H9 (cell line): ENCODE data around the gene SPNS3. TPM values are rescaled to one million over a fixed set of nuclear protein-coding genes. Genes with fewer than 3 reads are reported as not detected.

Experiments
- DNase-seq: peaks from one replicate; pipeline ENCODE4 v3.0.0-alpha.2; 2017
- H2AFZ ChIP-seq: one replicate; pipeline ENCODE4 v1.6.1; 2013; ENCODE audit warnings: mild to moderate bottlenecking, low read length, control low read depth, moderate library complexity
- H2AK5ac ChIP-seq: 2 replicates; pipeline ENCODE4 v1.6.1; 2013; ENCODE audit warnings: low read length, control low read depth, mixed read lengths; ENCODE audit not compliant: insufficient read length
- H2BK120ac ChIP-seq: one replicate; pipeline ENCODE4 v1.6.1; 2013; ENCODE audit warnings: low read depth, mild to moderate bottlenecking, low read length, control low read depth, inconsistent platforms; ENCODE audit not compliant: poor library complexity, severe bottlenecking
- H2BK12ac ChIP-seq: 2 replicates; pipeline ENCODE4 v1.6.1; 2013; ENCODE audit warnings: low read length, control low read depth, mixed read lengths, low read depth; ENCODE audit not compliant: insufficient read length
- H2BK15ac ChIP-seq: 2 replicates; pipeline ENCODE4 v1.6.1; 2013; ENCODE audit warnings: low read depth, low read length, control low read depth
- H2BK20ac ChIP-seq: one replicate; pipeline ENCODE4 v1.6.1; 2013; ENCODE audit warnings: low read depth, mild to moderate bottlenecking, low read length, control low read depth, inconsistent platforms; ENCODE audit not compliant: poor library complexity, severe bottlenecking
- H2BK5ac ChIP-seq: 2 replicates; pipeline ENCODE4 v1.6.1; 2013; ENCODE audit warnings: low read length, control low read depth, mixed read lengths; ENCODE audit not compliant: insufficient read length
- H3K14ac ChIP-seq: 2 replicates; pipeline ENCODE4 v1.6.1; 2013; ENCODE audit warnings: low read length, control low read depth; ENCODE audit not compliant: insufficient read depth
- H3K18ac ChIP-seq: 2 replicates; pipeline ENCODE4 v1.6.1; 2013; ENCODE audit warnings: low read depth, mild to moderate bottlenecking, mixed read lengths, low read length, control low read depth; ENCODE audit not compliant: insufficient read length
- H3K23ac ChIP-seq: 2 replicates; pipeline ENCODE4 v1.6.1; 2013; ENCODE audit warnings: low read length, control low read depth, mixed read lengths, low read depth; ENCODE audit not compliant: insufficient read length
- H3K23me2 ChIP-seq: 2 replicates; pipeline ENCODE4 v1.6.1; 2013; ENCODE audit warnings: low read depth, mild to moderate bottlenecking, mixed read lengths, low read length, control low read depth; ENCODE audit not compliant: insufficient read length, poor library complexity, severe bottlenecking
- H3K27ac ChIP-seq: 2 replicates; pipeline ENCODE4 v1.5.1; 2013; ENCODE audit warnings: low read length, control low read depth, mixed read lengths, low read depth; ENCODE audit not compliant: insufficient read length
- H3K27me3 ChIP-seq: 2 replicates; pipeline ENCODE4 v1.6.1; 2013; ENCODE audit warnings: low read length, control low read depth, inconsistent platforms; ENCODE audit not compliant: insufficient read depth
- H3K4ac ChIP-seq: 2 replicates; pipeline ENCODE4 v1.6.1; 2013; ENCODE audit warnings: low read depth, mild to moderate bottlenecking, control low read depth, inconsistent platforms, low read length, moderate library complexity
- H3K4me1 ChIP-seq: 2 replicates; pipeline ENCODE4 v1.6.1; 2013; ENCODE audit warnings: low read length, control low read depth, inconsistent platforms; ENCODE audit not compliant: insufficient read depth
- H3K4me2 ChIP-seq: 2 replicates; pipeline ENCODE4 v1.6.1; 2013; ENCODE audit warnings: low read length, control low read depth, mixed read lengths; ENCODE audit not compliant: insufficient read length, insufficient read depth
- H3K56ac ChIP-seq: 2 replicates; pipeline ENCODE4 v1.6.1; 2013; ENCODE audit warnings: low read depth, mild to moderate bottlenecking, mixed read lengths, low read length, control low read depth; ENCODE audit not compliant: insufficient read length
- H3K79me1 ChIP-seq: 2 replicates; pipeline ENCODE4 v1.6.1; 2013; ENCODE audit warnings: low read depth, mild to moderate bottlenecking, moderate library complexity, low read length, control low read depth, inconsistent platforms; ENCODE audit not compliant: insufficient read depth, poor library complexity, severe bottlenecking
- H3K79me2 ChIP-seq: 2 replicates; pipeline ENCODE4 v1.6.1; 2013; ENCODE audit warnings: low read length, control low read depth, inconsistent platforms; ENCODE audit not compliant: insufficient read depth
- H3K9ac ChIP-seq: 2 replicates; pipeline ENCODE4 v1.6.1; 2013; ENCODE audit warnings: low read length, control low read depth, mixed read lengths; ENCODE audit not compliant: insufficient read length; ENCODE audit errors: extremely low read depth
- H3K9me3 ChIP-seq: one replicate; pipeline ENCODE4 v1.6.1; 2013; ENCODE audit warnings: low read depth, low read length, inconsistent platforms; ENCODE audit not compliant: control insufficient read depth
- H3T11ph ChIP-seq: one replicate; pipeline ENCODE4 v1.6.1; 2013; ENCODE audit warnings: mild to moderate bottlenecking, low read length, control low read depth, inconsistent platforms
- H4K20me1 ChIP-seq: one replicate; pipeline ENCODE4 v1.6.1; 2013; ENCODE audit not compliant: control insufficient read depth, insufficient read length, insufficient read depth
- H4K5ac ChIP-seq: 2 replicates; pipeline ENCODE4 v1.6.1; 2013; ENCODE audit warnings: low read depth, mild to moderate bottlenecking, mixed read lengths, low read length, control low read depth; ENCODE audit not compliant: insufficient read length
- H4K8ac ChIP-seq: replicated peaks from 2 replicates; pipeline ENCODE4 v1.6.1; 2013; ENCODE audit warnings: low read length, control low read depth, mixed read lengths, low read depth; ENCODE audit not compliant: insufficient read length
- H4K91ac ChIP-seq: 2 replicates; pipeline ENCODE4 v1.6.1; 2013; ENCODE audit warnings: low read depth, mild to moderate bottlenecking, moderate library complexity, mixed read lengths, low read length, control low read depth; ENCODE audit not compliant: insufficient read length
- H3K27ac Mint-ChIP-seq, 3 experiments: 2 replicates in 2 of 3; 3 replicates in 1 of 3; pipeline ENCODE4 v1.8.0; 2020 to 2021; ENCODE audit warnings: mixed read lengths in 3 of 3, mild to moderate bottlenecking in 1 of 3, moderate library complexity in 1 of 3
- H3K27me3 Mint-ChIP-seq: 2 replicates; pipeline ENCODE4 v1.8.0; 2021; ENCODE audit warnings: low read depth, mild to moderate bottlenecking, moderate library complexity, mixed read lengths
- H3K36me3 Mint-ChIP-seq, 3 experiments: 2 replicates in 2 of 3; 3 replicates in 1 of 3; pipeline ENCODE4 v1.8.0; 2020 to 2021; ENCODE audit warnings: low read depth in 3 of 3, mixed read lengths in 3 of 3; ENCODE audit not compliant: insufficient read depth in 1 of 3
- H3K4me1 Mint-ChIP-seq, 2 experiments: 2 replicates each; pipeline ENCODE4 v1.8.0; 2020; ENCODE audit warnings: mixed read lengths in 2 of 2
- H3K4me3 Mint-ChIP-seq, 2 experiments: 2 replicates in 1 of 2; 3 replicates in 1 of 2; pipeline ENCODE4 v1.8.0; 2020 to 2021; ENCODE audit warnings: mild to moderate bottlenecking in 2 of 2, mixed read lengths in 2 of 2, moderate library complexity in 1 of 2
- H3K9me3 Mint-ChIP-seq, 2 experiments: 2 replicates in 1 of 2; 3 replicates in 1 of 2; pipeline ENCODE4 v1.8.0; 2020; ENCODE audit warnings: mild to moderate bottlenecking in 2 of 2, mixed read lengths in 2 of 2, moderate library complexity in 1 of 2
- WGBS: extraction: QIAGEN DNeasy Blood & Tissue Kit; methylation state at CpG from one replicate; pipeline ENCODE4 v1.1.7; 2013; ENCODE audit warnings: missing lambda C conversion rate, low lambda C conversion rate, mixed read lengths; ENCODE audit not compliant: insufficient read length; ENCODE audit errors: extremely low coverage; 5-methylcytosine and 5-hydroxymethylcytosine counted together
- total RNA-seq: library from RNA; stranded (reverse); gene quantifications from 2 replicates; pipeline ENCODE4 v1.2.1, GENCODE V29; 2021
- TF ChIP-seq, protein P1 (sequence below): fragments of 200-600 bp; sonication (generic); conservative IDR thresholded peaks from 3 replicates; pipeline ENCODE4 v1.8.0; 2021; ENCODE audit warnings: antibody characterized with exemption, mild to moderate bottlenecking

The SPNS3 gene
- total RNA-seq, 1 experiment from 2014 or later = not detected

DNA sequence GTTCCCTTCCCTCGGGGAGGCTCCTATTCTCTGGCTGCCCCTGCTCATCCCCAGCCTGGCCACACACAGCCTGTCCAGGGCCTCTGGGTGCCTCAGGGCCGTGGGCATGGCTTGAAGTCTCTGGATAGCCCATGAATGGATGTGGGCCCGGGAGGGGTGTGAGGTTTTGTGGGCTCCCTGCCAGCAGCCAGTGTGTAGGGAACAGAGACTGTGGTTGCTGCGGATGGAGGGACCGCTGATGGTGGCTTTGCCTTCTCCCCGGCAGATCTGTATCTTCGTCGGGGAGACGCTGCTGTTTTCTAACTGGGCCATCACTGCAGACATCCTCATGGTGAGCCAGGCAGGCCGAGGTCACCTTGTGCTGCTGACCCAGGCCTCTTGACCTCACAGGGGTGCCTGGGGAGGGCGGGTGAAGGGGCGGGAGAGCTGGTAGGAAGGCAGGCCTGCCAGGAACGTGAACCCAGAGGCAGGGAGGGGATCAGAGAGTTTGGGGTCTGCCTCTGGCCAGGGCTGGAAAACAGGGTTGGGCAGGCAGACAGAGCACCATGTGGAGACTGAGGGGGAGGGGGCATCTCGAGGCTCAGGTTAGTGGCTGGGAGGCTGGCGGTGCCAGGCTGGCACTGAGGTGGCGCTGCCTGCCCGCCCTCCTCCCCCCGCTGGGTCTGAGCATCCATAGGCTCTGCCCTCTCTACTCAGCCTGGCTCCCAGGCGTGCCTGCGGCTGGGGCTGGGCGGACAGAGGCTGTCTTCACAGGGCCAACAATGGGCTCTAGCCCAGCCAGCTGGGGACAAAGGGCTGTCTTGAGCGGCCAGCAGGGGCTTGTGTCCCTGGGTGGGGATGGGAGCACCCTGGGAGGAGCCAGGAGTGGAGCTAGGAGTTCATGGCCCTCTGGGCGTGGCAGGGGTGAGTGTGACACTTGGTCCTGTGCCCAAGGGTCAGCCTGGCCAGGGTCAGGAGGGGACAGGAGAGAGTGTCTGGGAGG lies 100.1 kb downstream of the SPNS3 start:
- no peak for DNase-seq
- H3K36me3 Mint-ChIP-seq = peaks cover 0 to 18% (median 4%) of the 10 kb centered on the region in 3 experiments; a peak in 4 of 7 replicates
- Histone ChIP-seq H4K91ac (no peak overlapping the region), H3K79me1 (no peaks in the 10 kb centered on the region), H3K4me1 (no peaks in the 10 kb centered on the region; the same call in 1 of the 2 replicates), H2AK5ac (no peak overlapping the region), H2BK15ac (no peak overlapping the region), H3K56ac (no peak overlapping the region), H2BK12ac (no peak overlapping the region), H3K23me2 (no peaks in the 10 kb centered on the region), H2BK120ac (no peak overlapping the region), H3T11ph (no peak overlapping the region), H2AFZ (no peak overlapping the region), H3K14ac (no peak overlapping the region; the same call in 1 of the 2 replicates), H3K18ac (no peak overlapping the region), H3K27me3 (peaks cover 3% of the 10 kb centered on the region; the same call in 1 of the 2 replicates), H2BK20ac (no peak overlapping the region), H4K5ac (no peak overlapping the region), H4K8ac (no peak overlapping the region), H3K27ac (no peak overlapping the region), H3K9ac (no peak overlapping the region), H3K9me3 (no peaks in the 10 kb centered on the region), H2BK5ac (no peak overlapping the region), H4K20me1 (peaks cover 3% of the 10 kb centered on the region), H3K23ac (no peak overlapping the region), H3K4me2 (no peak overlapping the region), H3K79me2 (no peaks in the 10 kb centered on the region), H3K4ac (no peak overlapping the region)
- no peak overlapping the region for H3K4me3 Mint-ChIP-seq
- no peaks in the 10 kb centered on the region for H3K9me3 Mint-ChIP-seq
- H3K4me1 Mint-ChIP-seq = peaks cover 19 to 20% of the 10 kb centered on the region in 2 experiments
- TF ChIP-seq, protein P1, sequence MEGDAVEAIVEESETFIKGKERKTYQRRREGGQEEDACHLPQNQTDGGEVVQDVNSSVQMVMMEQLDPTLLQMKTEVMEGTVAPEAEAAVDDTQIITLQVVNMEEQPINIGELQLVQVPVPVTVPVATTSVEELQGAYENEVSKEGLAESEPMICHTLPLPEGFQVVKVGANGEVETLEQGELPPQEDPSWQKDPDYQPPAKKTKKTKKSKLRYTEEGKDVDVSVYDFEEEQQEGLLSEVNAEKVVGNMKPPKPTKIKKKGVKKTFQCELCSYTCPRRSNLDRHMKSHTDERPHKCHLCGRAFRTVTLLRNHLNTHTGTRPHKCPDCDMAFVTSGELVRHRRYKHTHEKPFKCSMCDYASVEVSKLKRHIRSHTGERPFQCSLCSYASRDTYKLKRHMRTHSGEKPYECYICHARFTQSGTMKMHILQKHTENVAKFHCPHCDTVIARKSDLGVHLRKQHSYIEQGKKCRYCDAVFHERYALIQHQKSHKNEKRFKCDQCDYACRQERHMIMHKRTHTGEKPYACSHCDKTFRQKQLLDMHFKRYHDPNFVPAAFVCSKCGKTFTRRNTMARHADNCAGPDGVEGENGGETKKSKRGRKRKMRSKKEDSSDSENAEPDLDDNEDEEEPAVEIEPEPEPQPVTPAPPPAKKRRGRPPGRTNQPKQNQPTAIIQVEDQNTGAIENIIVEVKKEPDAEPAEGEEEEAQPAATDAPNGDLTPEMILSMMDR = peak; percentile 12; the same call in 1 of the 3 replicates
- peak overlapping the region in 1 of 3 experiments; percentile 53; a peak in 1 of 7 replicates for H3K27ac Mint-ChIP-seq
- H3K27me3 Mint-ChIP-seq = peaks cover 60% of the 10 kb centered on the region
- no CpG with 5 or more reads among the region's 23 CpGs for WGBS
